Inferior parietal cortex (tissue), 1 donor: ENCODE results near the gene NUDT1.

Experiments used
- DNase-seq: peaks from one replicate; pipeline ENCODE4 v3.0.0-alpha.2; 2016; ENCODE audit errors: extremely low spot score

NUDT1 gene

GRCh38 chr7:2299131-2299829 lies 57.3 kb downstream of the NUDT1 start:
- no peak for DNase-seq

- DNase-seq = no peak
These were observed 58.0 kb downstream of the NUDT1 start for GRCh38 chr7:2299870-2300512.
